Measurements from ENCODE around the gene VPREB3.

Gene VPREB3

DNA sequence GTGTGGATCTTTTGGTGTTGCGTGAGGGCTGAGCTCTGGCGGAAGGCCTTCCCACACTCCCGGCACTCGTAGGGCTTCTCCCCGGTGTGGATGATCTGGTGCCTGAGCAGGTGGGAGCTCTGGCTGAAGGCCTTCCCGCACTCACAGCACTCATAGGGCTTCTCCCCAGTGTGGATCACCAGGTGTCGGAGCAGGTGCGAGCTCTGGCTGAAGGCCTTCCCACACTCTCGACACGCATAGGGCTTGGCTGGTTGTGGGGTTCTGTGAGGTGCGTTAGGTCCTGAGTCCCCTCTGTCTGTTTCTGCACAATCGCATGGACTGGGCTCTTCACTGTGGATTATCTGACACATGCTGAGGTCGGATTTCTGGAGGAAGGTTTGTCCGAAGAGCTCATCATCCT lies 9.7 kb downstream of the VPREB3 start:
- TF ChIP-seq, protein P1, sequence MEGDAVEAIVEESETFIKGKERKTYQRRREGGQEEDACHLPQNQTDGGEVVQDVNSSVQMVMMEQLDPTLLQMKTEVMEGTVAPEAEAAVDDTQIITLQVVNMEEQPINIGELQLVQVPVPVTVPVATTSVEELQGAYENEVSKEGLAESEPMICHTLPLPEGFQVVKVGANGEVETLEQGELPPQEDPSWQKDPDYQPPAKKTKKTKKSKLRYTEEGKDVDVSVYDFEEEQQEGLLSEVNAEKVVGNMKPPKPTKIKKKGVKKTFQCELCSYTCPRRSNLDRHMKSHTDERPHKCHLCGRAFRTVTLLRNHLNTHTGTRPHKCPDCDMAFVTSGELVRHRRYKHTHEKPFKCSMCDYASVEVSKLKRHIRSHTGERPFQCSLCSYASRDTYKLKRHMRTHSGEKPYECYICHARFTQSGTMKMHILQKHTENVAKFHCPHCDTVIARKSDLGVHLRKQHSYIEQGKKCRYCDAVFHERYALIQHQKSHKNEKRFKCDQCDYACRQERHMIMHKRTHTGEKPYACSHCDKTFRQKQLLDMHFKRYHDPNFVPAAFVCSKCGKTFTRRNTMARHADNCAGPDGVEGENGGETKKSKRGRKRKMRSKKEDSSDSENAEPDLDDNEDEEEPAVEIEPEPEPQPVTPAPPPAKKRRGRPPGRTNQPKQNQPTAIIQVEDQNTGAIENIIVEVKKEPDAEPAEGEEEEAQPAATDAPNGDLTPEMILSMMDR (conservative IDR thresholded peaks at IDR 0.05; ENCODE audit: low read depth, low read length) = no peak
- no peak overlapping the region for H3K9ac ChIP-seq
- no peaks in the 10 kb centered on the region for H3K79me2 ChIP-seq (ENCODE audit: insufficient read depth, low read depth)
- no peak overlapping the region for H3K4me3 ChIP-seq (IDR thresholded peaks at IDR 0.05; ENCODE audit: insufficient read depth, low read depth, low read length)
- H3K27me3 ChIP-seq (ENCODE audit: insufficient read depth, low read depth) = no peaks in the 10 kb centered on the region
- H3K4me1 ChIP-seq (ENCODE audit: low read depth, poor library complexity, severe bottlenecking) = no peaks in the 10 kb centered on the region
- H3K27ac ChIP-seq = no peak overlapping the region
- H4K20me1 ChIP-seq (ENCODE audit: insufficient read depth) = no peaks in the 10 kb centered on the region
- no peaks in the 10 kb centered on the region for H3K36me3 ChIP-seq (ENCODE audit: insufficient read depth)
- H2AFZ ChIP-seq (ENCODE audit: low read depth) = no peak overlapping the region
- no peak overlapping the region for H3K4me2 ChIP-seq

DNA sequence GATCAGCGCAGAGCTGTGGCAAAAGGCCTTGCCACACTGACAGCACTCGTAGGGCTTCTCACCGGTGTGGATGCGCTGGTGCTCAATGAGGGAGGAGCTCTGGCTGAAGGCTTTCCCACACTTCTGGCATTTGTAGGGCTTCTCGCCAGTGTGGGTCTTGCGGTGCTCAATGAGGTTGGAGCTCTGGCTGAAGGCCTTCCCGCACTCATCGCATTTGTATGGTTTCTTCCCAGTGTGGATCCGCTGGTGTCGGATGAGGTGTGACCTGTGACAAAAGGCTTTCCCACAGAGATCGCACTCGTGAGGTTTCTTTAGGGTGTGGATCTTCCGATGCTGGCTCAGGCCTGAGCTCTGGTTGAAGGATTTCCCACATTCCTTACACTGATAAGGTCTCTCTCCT lies 10.2 kb downstream of the VPREB3 start:
- TF ChIP-seq, protein P1 (conservative IDR thresholded peaks at IDR 0.05; ENCODE audit: low read depth, low read length) = no peak
- no peak overlapping the region for H3K27ac ChIP-seq
- H2AFZ ChIP-seq (ENCODE audit: low read depth) = no peak overlapping the region
- no peaks in the 10 kb centered on the region for H3K27me3 ChIP-seq (ENCODE audit: insufficient read depth, low read depth)
- H3K9ac ChIP-seq = no peak overlapping the region
- H3K4me2 ChIP-seq = no peak overlapping the region
- no peak overlapping the region for H3K4me3 ChIP-seq (IDR thresholded peaks at IDR 0.05; ENCODE audit: insufficient read depth, low read depth, low read length)
- no peaks in the 10 kb centered on the region for H4K20me1 ChIP-seq (ENCODE audit: insufficient read depth)
- no peaks in the 10 kb centered on the region for H3K4me1 ChIP-seq (ENCODE audit: low read depth, poor library complexity, severe bottlenecking)
- no peaks in the 10 kb centered on the region for H3K36me3 ChIP-seq (ENCODE audit: insufficient read depth)
- H3K79me2 ChIP-seq (ENCODE audit: insufficient read depth, low read depth) = no peaks in the 10 kb centered on the region

GRCh38 chr22:23743303-23743705 lies 10.9 kb downstream of the VPREB3 start:
- Histone ChIP-seq H3K79me2 (ENCODE audit: insufficient read depth, low read depth) (no peaks in the 10 kb centered on the region), H3K36me3 (ENCODE audit: insufficient read depth) (no peaks in the 10 kb centered on the region), H4K20me1 (ENCODE audit: insufficient read depth) (no peaks in the 10 kb centered on the region), H3K27me3 (ENCODE audit: insufficient read depth, low read depth) (no peaks in the 10 kb centered on the region), H3K4me2 (no peak overlapping the region), H3K4me3 (IDR thresholded peaks at IDR 0.05; ENCODE audit: insufficient read depth, low read depth, low read length) (no peak overlapping the region), H3K27ac (no peak overlapping the region), H3K9ac (no peak overlapping the region), H3K4me1 (ENCODE audit: low read depth, poor library complexity, severe bottlenecking) (peaks cover 7% of the 10 kb centered on the region), H2AFZ (ENCODE audit: low read depth) (no peak overlapping the region)
- TF ChIP-seq, protein P1 (conservative IDR thresholded peaks at IDR 0.05; ENCODE audit: low read depth, low read length) = no peak

DNA sequence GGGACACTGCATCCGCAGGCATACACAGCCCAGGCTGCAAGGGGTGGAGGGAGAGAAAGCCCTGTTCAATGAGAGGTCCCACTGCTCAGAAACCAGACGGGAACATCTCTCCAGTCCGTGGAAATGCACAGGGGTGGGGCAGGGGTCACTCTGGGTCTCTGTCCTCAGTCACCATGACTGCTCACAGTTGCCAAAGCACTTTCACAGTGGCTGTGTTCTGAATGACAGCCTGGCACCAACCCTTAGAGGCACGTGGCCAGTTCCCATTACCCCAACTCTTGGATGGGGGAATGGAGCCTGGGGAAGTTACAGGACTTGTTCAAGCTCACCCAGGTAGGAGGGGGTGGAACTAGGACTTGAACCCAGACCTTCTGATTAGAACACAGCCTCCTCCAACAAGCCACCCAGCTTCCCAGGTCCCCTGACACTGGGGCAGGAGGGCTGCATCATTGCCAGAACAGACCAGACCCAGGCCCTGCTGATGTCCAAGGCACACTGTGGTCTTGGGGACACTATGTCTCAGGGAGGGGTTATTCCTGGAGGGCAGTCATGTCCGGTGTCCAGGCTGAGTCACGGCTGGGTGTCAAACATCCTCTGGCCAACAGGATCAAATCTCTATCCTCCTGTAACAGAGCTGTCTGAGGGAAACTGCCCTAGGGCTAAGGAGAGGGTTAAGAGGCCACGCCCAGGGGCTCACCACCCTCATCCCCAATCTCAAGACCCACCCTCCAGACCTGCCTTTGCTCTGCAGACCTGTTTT lies 11.5 kb downstream of the VPREB3 start:
- no peaks in the 10 kb centered on the region for H4K20me1 ChIP-seq (ENCODE audit: insufficient read depth)
- H3K4me3 ChIP-seq (IDR thresholded peaks at IDR 0.05; ENCODE audit: insufficient read depth, low read depth, low read length) = no peak overlapping the region
- TF ChIP-seq, protein P1 (conservative IDR thresholded peaks at IDR 0.05; ENCODE audit: low read depth, low read length) = no peak
- no peaks in the 10 kb centered on the region for H3K79me2 ChIP-seq (ENCODE audit: insufficient read depth, low read depth)
- H2AFZ ChIP-seq (ENCODE audit: low read depth) = no peak overlapping the region
- H3K27ac ChIP-seq = no peak overlapping the region
- peaks cover 13% of the 10 kb centered on the region for H3K4me1 ChIP-seq (ENCODE audit: low read depth, poor library complexity, severe bottlenecking)
- H3K4me2 ChIP-seq = no peak overlapping the region
- H3K27me3 ChIP-seq (ENCODE audit: insufficient read depth, low read depth) = no peaks in the 10 kb centered on the region
- H3K36me3 ChIP-seq (ENCODE audit: insufficient read depth) = no peaks in the 10 kb centered on the region
- H3K9ac ChIP-seq = no peak overlapping the region

Measured in KMS-11 (cell line).